IMR-90 (cell line): ENCODE data around the gene TRIM28. TPM values are rescaled to one million over a fixed set of nuclear protein-coding genes. Genes with fewer than 3 reads are reported as not detected.

Experiments
- ATAC-seq: fragments of 200-7000 bp; cut with Tn5 transposase; 2 replicates; pipeline ENCODE4 v1.9.1; 2020; ENCODE audit warnings: low read depth, mild to moderate bottlenecking, moderate library complexity
- BruUV-seq: library from RNA; stranded (reverse); fragments of 400-500 nt; replicated peaks from 2 replicates; lab custom pipeline; 2021; lab: Mats Ljungman, UMichigan
- CTCF ChIA-PET: fragments of 300-600 bp; formaldehyde crosslinking; extraction: SDS; loops from one replicate; lab custom pipeline; 2021; ENCODE audit warnings: antibody characterized with exemption; lab: Yijun Ruan, JAX
- POLR2A ChIA-PET: fragments of 300-600 bp; sonication (Branson Sonifier 250); formaldehyde crosslinking; loops from one replicate; lab custom pipeline; 2022; ENCODE audit warnings: antibody characterized with exemption; ENCODE audit not compliant: unreplicated experiment; lab: Charles Lee
- DNase-seq: peaks from one replicate; pipeline ENCODE4 v3.0.0; 2013
- H2AFZ ChIP-seq: replicated peaks from 2 replicates; pipeline ENCODE3; 2013; ENCODE audit warnings: low read length, mild to moderate bottlenecking; ENCODE audit not compliant: poor library complexity
- H2AK5ac ChIP-seq: 2 replicates; pipeline ENCODE4 v1.6.1; 2013; ENCODE audit warnings: low read depth, low read length, inconsistent platforms
- H2AK9ac ChIP-seq: replicated peaks from 2 replicates; pipeline ENCODE3; 2013; ENCODE audit warnings: mild to moderate bottlenecking, low read depth, low read length, moderate library complexity; ENCODE audit not compliant: poor library complexity
- H2BK120ac ChIP-seq: 2 replicates; pipeline ENCODE4 v1.6.1; 2013; ENCODE audit warnings: low read depth, low read length, inconsistent platforms
- H2BK15ac ChIP-seq: 3 replicates; pipeline ENCODE4 v1.6.1; 2013; ENCODE audit warnings: low read depth, low read length, inconsistent platforms
- H2BK20ac ChIP-seq: 2 replicates; pipeline ENCODE4 v1.6.1; 2013; ENCODE audit warnings: low read depth, mild to moderate bottlenecking, inconsistent platforms, low read length, moderate library complexity
- H2BK5ac ChIP-seq: 2 replicates; pipeline ENCODE4 v1.6.1; 2013; ENCODE audit warnings: mild to moderate bottlenecking, low read depth, low read length, inconsistent platforms; ENCODE audit not compliant: poor library complexity, severe bottlenecking
- H3K14ac ChIP-seq: replicated peaks from 2 replicates; pipeline ENCODE4 v1.6.1; 2013; ENCODE audit warnings: low read depth, low read length, inconsistent platforms
- H3K18ac ChIP-seq: 2 replicates; pipeline ENCODE4 v1.6.1; 2013; ENCODE audit warnings: low read depth, low read length, control low read depth
- H3K23ac ChIP-seq: 2 replicates; pipeline ENCODE4 v1.6.1; 2013; ENCODE audit warnings: low read depth, low read length, inconsistent platforms
- H3K27ac ChIP-seq: 2 replicates; pipeline ENCODE4 v1.5.1; 2013; ENCODE audit warnings: mild to moderate bottlenecking, control low read depth, low read length; ENCODE audit not compliant: insufficient read depth
- H3K27me3 ChIP-seq: 2 replicates; pipeline ENCODE4 v1.6.1; 2013; ENCODE audit warnings: low read length; ENCODE audit not compliant: control insufficient read depth, insufficient read depth
- H3K36me3 ChIP-seq: 2 replicates; pipeline ENCODE4 v1.6.1; 2013; ENCODE audit warnings: low read length, mixed read lengths; ENCODE audit not compliant: control insufficient read depth, insufficient read depth
- H3K4ac ChIP-seq: 2 replicates; pipeline ENCODE4 v1.6.1; 2013; ENCODE audit warnings: low read depth, low read length, inconsistent platforms
- H3K4me1 ChIP-seq: 2 replicates; pipeline ENCODE4 v1.6.1; 2013; ENCODE audit warnings: low read length, mixed read lengths; ENCODE audit not compliant: control insufficient read depth, insufficient read depth
- H3K4me2 ChIP-seq: 2 replicates; pipeline ENCODE4 v1.6.1; 2013; ENCODE audit warnings: low read depth, mild to moderate bottlenecking, control low read depth, low read length, moderate library complexity
- H3K4me3 ChIP-seq: 2 replicates; pipeline ENCODE4 v1.5.1; 2013; ENCODE audit warnings: low read depth, mild to moderate bottlenecking, control low read depth, low read length, moderate library complexity; ENCODE audit not compliant: insufficient read depth
- H3K56ac ChIP-seq: 2 replicates; pipeline ENCODE4 v1.6.1; 2013; ENCODE audit warnings: low read length, inconsistent platforms; ENCODE audit not compliant: insufficient read depth; ENCODE audit errors: extremely low read depth
- H3K79me1 ChIP-seq, 2 experiments: 2 replicates each; pipeline ENCODE4 v1.6.1; 2013; ENCODE audit warnings: low read length in 2 of 2, inconsistent platforms in 1 of 2, low read depth in 1 of 2
- H3K9ac ChIP-seq: 2 replicates; pipeline ENCODE4 v1.6.1; 2013; ENCODE audit warnings: low read depth, low read length, control low read depth
- H3K9me1 ChIP-seq: 2 replicates; pipeline ENCODE4 v1.6.1; 2013; ENCODE audit warnings: low read length, inconsistent platforms; ENCODE audit not compliant: insufficient read depth
- H3K9me3 ChIP-seq: 2 replicates; pipeline ENCODE4 v1.6.1; 2013; ENCODE audit warnings: low read length; ENCODE audit not compliant: control insufficient read depth, insufficient read depth
- H4K20me1 ChIP-seq: 2 replicates; pipeline ENCODE4 v1.6.1; 2013; ENCODE audit warnings: low read length, inconsistent platforms; ENCODE audit not compliant: insufficient read depth
- H4K5ac ChIP-seq: 2 replicates; pipeline ENCODE4 v1.6.1; 2013; ENCODE audit warnings: mild to moderate bottlenecking, low read depth, low read length, control low read depth
- H4K8ac ChIP-seq, 2 experiments: 2 replicates each; pipeline ENCODE4 v1.6.1; 2013; ENCODE audit warnings: low read depth in 2 of 2, low read length in 2 of 2, control low read depth in 1 of 2, inconsistent platforms in 1 of 2
- H4K91ac ChIP-seq: 2 replicates; pipeline ENCODE4 v1.6.1; 2013; ENCODE audit warnings: low read depth, low read length, inconsistent platforms; ENCODE audit not compliant: insufficient read depth
- BHLHE40 ChIP-seq: fragments of 150-350 bp; IDR thresholded peaks from 2 replicates; pipeline ENCODE4 v1.6.1; 2016; ENCODE audit warnings: mild to moderate bottlenecking, low read depth, low read length
- CEBPB ChIP-seq: IDR thresholded peaks from 2 replicates; pipeline ENCODE4 v1.6.1; 2012; ENCODE audit warnings: low read depth, low read length, improper control_type of control experiment
- CHD1 ChIP-seq: IDR thresholded peaks from 2 replicates; pipeline ENCODE4 v1.6.1; 2012; ENCODE audit warnings: low read depth, low read length, improper control_type of control experiment
- ELK1 ChIP-seq: fragments of 150-350 bp; IDR thresholded peaks from 2 replicates; pipeline ENCODE4 v1.6.1; 2016; ENCODE audit warnings: low read depth, mild to moderate bottlenecking, low read length, moderate library complexity, borderline replicate concordance
- FOS ChIP-seq: fragments of 150-350 bp; IDR thresholded peaks from 2 replicates; pipeline ENCODE4 v1.6.1; 2016; ENCODE audit warnings: low read depth, low read length
- MAFK ChIP-seq: IDR thresholded peaks from 2 replicates; pipeline ENCODE4 v1.6.1; 2012; ENCODE audit warnings: low read depth, low read length, improper control_type of control experiment
- MAZ ChIP-seq: IDR thresholded peaks from 2 replicates; pipeline ENCODE4 v1.6.1; 2012; ENCODE audit warnings: low read depth, mild to moderate bottlenecking, low read length, improper control_type of control experiment, moderate library complexity, borderline replicate concordance
- MXI1 ChIP-seq: IDR thresholded peaks from 2 replicates; pipeline ENCODE4 v1.6.1; 2012; ENCODE audit warnings: low read depth, mild to moderate bottlenecking, low read length, moderate library complexity, borderline replicate concordance
- NFE2L2 ChIP-seq: fragments of 150-350 bp; IDR thresholded peaks from 2 replicates; pipeline ENCODE4 v1.6.1; 2016; ENCODE audit warnings: low read depth, mild to moderate bottlenecking, low read length
- POLR2A ChIP-seq: IDR thresholded peaks from 2 replicates; pipeline ENCODE4 v1.6.1; 2012; ENCODE audit warnings: mild to moderate bottlenecking, low read depth, low read length
- RAD21 ChIP-seq: IDR thresholded peaks from 2 replicates; pipeline ENCODE4 v1.6.1; 2012; ENCODE audit warnings: low read length, improper control_type of control experiment
- RCOR1 ChIP-seq: IDR thresholded peaks from 2 replicates; pipeline ENCODE4 v1.6.1; 2012; ENCODE audit warnings: mild to moderate bottlenecking, low read length, improper control_type of control experiment; ENCODE audit not compliant: insufficient replicate concordance
- RFX5 ChIP-seq: IDR thresholded peaks from 2 replicates; pipeline ENCODE4 v1.8.0; 2012; ENCODE audit warnings: low read depth, mild to moderate bottlenecking, low read length, moderate library complexity
- SMC3 ChIP-seq: fragments of 150-350 bp; IDR thresholded peaks from 2 replicates; pipeline ENCODE4 v1.6.1; 2016; ENCODE audit warnings: low read depth, mild to moderate bottlenecking, antibody characterized with exemption, low read length, moderate library complexity
- WGBS, 2 experiments: methylation state at CpG; one replicate each; pipeline versions ENCODE4 v1.1.5 to v1.1.7; 2013; ENCODE audit warnings: missing lambda C conversion rate in 2 of 2; ENCODE audit not compliant: insufficient read length in 1 of 2; ENCODE audit errors: extremely low coverage in 2 of 2; 5-methylcytosine and 5-hydroxymethylcytosine counted together
- dilution Hi-C: fragments of 300-500 bp; cut with HindIII; formaldehyde crosslinking; loops from one replicate; pipeline ENCODE4 v1.14.3; 2018; ENCODE audit warnings: low sequenced_read_pairs; ENCODE audit not compliant: unreplicated experiment
- in situ Hi-C: fragments of 300-500 bp; cut with MboI; formaldehyde crosslinking; loops from 3 replicates; pipeline ENCODE4 v1.14.3; 2019; ENCODE audit warnings: low sequenced_read_pairs, inconsistent platforms, mixed read lengths
- intact Hi-C: fragments of 100-400 bp; cut with micrococcal nuclease; formaldehyde crosslinking; loops from 2 replicates; pipeline ENCODE4 v1.10.0; 2022
- polyA plus RNA-seq, 3 experiments: library from polyadenylated mRNA; depleted of rRNA; stranded (reverse); fragments of >200 nt; gene quantifications; 2 replicates each; pipeline ENCODE4 v1.2.3, GENCODE V29; 2012; ENCODE audit warnings: low replicate concordance in 1 of 3
- total RNA-seq: library from RNA; depleted of rRNA; stranded (reverse); fragments of >200 nt; gene quantifications from 2 replicates; pipeline ENCODE4 v1.2.3, GENCODE V29; 2012
- TF ChIP-seq, protein P1 (sequence below): fragments of 150-350 bp; IDR thresholded peaks from 2 replicates; pipeline ENCODE4 v1.6.1; 2017; ENCODE audit warnings: mild to moderate bottlenecking, antibody characterized with exemption, low read length, low read depth
- TF ChIP-seq, protein P2 (sequence below): conservative IDR thresholded peaks from 2 replicates; pipeline ENCODE4 v1.5.1; 2012; ENCODE audit warnings: mild to moderate bottlenecking, low read depth, low read length, improper control_type of control experiment

Gene TRIM28
- total and polyA plus RNA-seq, 2 of the 4 experiments (the other 2 are of a cell fraction): 349 to 465 TPM

- Histone ChIP-seq H2AK9ac (peak overlapping the region; percentile 42), H3K4me1 (peaks cover 19% of the 10 kb centered on the region), H3K79me1 (peaks cover 12 to 81% of the 10 kb centered on the region in 2 experiments), H4K5ac (no peak overlapping the region), H3K36me3 (peaks cover 13% of the 10 kb centered on the region), H3K27me3 (no peaks in the 10 kb centered on the region), H2BK15ac (no peak overlapping the region), H3K18ac (no peak overlapping the region), H3K56ac (no peak overlapping the region), H3K9me1 (peaks cover 33% of the 10 kb centered on the region), H3K27ac (no peak overlapping the region), H2AK5ac (no peak overlapping the region; the same call in 1 of the 2 replicates), H3K4ac (no peak overlapping the region), H3K23ac (no peak overlapping the region), H3K9me3 (no peaks in the 10 kb centered on the region), H2BK120ac (no peak overlapping the region), H4K8ac (no peak overlapping the region), H3K9ac (no peak overlapping the region), H2BK20ac (no peak overlapping the region), H4K91ac (no peak overlapping the region), H2AFZ (no peak overlapping the region), H4K20me1 (peaks cover 19% of the 10 kb centered on the region), H3K14ac (no peak overlapping the region), H3K4me3 (no peak overlapping the region), H2BK5ac (no peak overlapping the region), H3K4me2 (no peak overlapping the region)
- BruUV-seq: no TSS peak
- dilution Hi-C loops (no loop called here), intact Hi-C loops (no loop called here), in situ Hi-C loops (no loop called here)
- WGBS, 2 experiments: 75% methylated on average over 1 of the region's 6 CpGs; no CpG with 5 or more reads in 1 of the 2 experiments
- ATAC-seq (no peak), DNase-seq (no peak)
- ChIA-PET CTCF (no interaction called here), POLR2A (no interaction called here)
- TF ChIP-seq MXI1: no peak
- TF ChIP-seq, protein P1, sequence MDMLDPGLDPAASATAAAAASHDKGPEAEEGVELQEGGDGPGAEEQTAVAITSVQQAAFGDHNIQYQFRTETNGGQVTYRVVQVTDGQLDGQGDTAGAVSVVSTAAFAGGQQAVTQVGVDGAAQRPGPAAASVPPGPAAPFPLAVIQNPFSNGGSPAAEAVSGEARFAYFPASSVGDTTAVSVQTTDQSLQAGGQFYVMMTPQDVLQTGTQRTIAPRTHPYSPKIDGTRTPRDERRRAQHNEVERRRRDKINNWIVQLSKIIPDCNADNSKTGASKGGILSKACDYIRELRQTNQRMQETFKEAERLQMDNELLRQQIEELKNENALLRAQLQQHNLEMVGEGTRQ: no peak
- TF ChIP-seq POLR2A: no peak
- TF ChIP-seq MAFK: no peak
- no peak for TF ChIP-seq NFE2L2
- no peak for TF ChIP-seq RCOR1
- no peak for TF ChIP-seq SMC3
- TF ChIP-seq, protein P2, sequence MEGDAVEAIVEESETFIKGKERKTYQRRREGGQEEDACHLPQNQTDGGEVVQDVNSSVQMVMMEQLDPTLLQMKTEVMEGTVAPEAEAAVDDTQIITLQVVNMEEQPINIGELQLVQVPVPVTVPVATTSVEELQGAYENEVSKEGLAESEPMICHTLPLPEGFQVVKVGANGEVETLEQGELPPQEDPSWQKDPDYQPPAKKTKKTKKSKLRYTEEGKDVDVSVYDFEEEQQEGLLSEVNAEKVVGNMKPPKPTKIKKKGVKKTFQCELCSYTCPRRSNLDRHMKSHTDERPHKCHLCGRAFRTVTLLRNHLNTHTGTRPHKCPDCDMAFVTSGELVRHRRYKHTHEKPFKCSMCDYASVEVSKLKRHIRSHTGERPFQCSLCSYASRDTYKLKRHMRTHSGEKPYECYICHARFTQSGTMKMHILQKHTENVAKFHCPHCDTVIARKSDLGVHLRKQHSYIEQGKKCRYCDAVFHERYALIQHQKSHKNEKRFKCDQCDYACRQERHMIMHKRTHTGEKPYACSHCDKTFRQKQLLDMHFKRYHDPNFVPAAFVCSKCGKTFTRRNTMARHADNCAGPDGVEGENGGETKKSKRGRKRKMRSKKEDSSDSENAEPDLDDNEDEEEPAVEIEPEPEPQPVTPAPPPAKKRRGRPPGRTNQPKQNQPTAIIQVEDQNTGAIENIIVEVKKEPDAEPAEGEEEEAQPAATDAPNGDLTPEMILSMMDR: no peak
- no peak for TF ChIP-seq FOS
- no peak for TF ChIP-seq MAZ
- TF ChIP-seq CHD1: no peak
- no peak for TF ChIP-seq BHLHE40
- TF ChIP-seq ELK1: no peak
- TF ChIP-seq RAD21: no peak
- TF ChIP-seq RFX5: no peak
- no peak for TF ChIP-seq CEBPB
Measured at GRCh38 chr19:58582985-58583384, 39.1 kb downstream of the TRIM28 start.
